Mucosa of stomach (tissue), 1 donor: ENCODE measurements around the gene CYP3A4.
"Not testable (repeated sequence)": the region's sequence is repeated elsewhere in the genome, so short reads cannot be mapped to it uniquely, and the experiment has no call there.

Experiments
- H3K27me3 ChIP-seq: one replicate; pipeline ENCODE4 v1.7.0; 2013; ENCODE audit warnings: mild to moderate bottlenecking, low read length; ENCODE audit not compliant: control insufficient read depth, insufficient read depth
- H3K36me3 ChIP-seq: one replicate; pipeline ENCODE4 v1.7.0; 2013; ENCODE audit warnings: low read length; ENCODE audit not compliant: control insufficient read depth, insufficient read depth
- H3K4me1 ChIP-seq: one replicate; pipeline ENCODE4 v1.7.0; 2013; ENCODE audit warnings: mild to moderate bottlenecking, low read length; ENCODE audit not compliant: control insufficient read depth, insufficient read depth
- H3K4me3 ChIP-seq: one replicate; pipeline ENCODE4 v1.7.0; 2013; ENCODE audit warnings: low read length
- H3K9ac ChIP-seq: one replicate; pipeline ENCODE4 v1.7.0; 2013; ENCODE audit warnings: mild to moderate bottlenecking, low read length, moderate library complexity
- H3K9me3 ChIP-seq: one replicate; pipeline ENCODE4 v1.7.0; 2013; ENCODE audit warnings: mild to moderate bottlenecking, low read length, moderate library complexity; ENCODE audit not compliant: control insufficient read depth
- donor health status: Pancreatic carcinoma.

The CYP3A4 gene

GRCh38 chr7:99730238-99730810 lies 53.7 kb downstream of the CYP3A4 start:
- H3K27me3 ChIP-seq = no peaks in the 10 kb centered on the region
- no peaks in the 10 kb centered on the region for H3K9me3 ChIP-seq
- H3K4me3 ChIP-seq = no peak overlapping the region
- H3K4me1 ChIP-seq = peaks cover 14% of the 10 kb centered on the region
- H3K9ac ChIP-seq = no peak overlapping the region
- no peaks in the 10 kb centered on the region for H3K36me3 ChIP-seq

GRCh38 chr7:99729486-99730237 lies 54.3 kb downstream of the CYP3A4 start:
- Histone ChIP-seq H3K4me1 (peaks cover 14% of the 10 kb centered on the region), H3K27me3 (no peaks in the 10 kb centered on the region), H3K9me3 (no peaks in the 10 kb centered on the region), H3K4me3 (no peak overlapping the region), H3K9ac (no peak overlapping the region), H3K36me3 (no peaks in the 10 kb centered on the region)

DNA sequence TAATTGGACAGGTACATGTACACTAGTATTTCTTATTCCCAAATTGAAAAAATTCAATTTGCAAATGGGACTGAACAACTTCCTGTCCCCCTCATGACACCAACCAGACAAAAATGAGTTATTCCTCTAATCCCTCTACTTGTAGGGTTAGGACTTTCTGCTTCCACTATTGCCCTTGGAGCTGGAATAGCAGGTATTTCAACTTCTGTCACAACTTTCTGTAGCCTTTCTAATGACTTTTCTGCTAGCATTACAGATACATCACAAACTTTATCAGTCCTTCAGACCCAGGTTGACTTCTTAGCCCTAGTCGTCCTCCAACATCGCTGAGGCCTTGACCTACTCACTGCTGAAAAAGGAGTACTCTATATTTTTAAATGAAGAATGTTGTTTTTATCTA lies 55.4 kb downstream of the CYP3A4 start:
- H3K27me3 ChIP-seq = no peaks in the 10 kb centered on the region
- H3K36me3 ChIP-seq = no peaks in the 10 kb centered on the region
- H3K4me3 ChIP-seq = no peak overlapping the region
- H3K9me3 ChIP-seq = no peaks in the 10 kb centered on the region
- no peak overlapping the region for H3K9ac ChIP-seq
- H3K4me1 ChIP-seq = peaks cover 14% of the 10 kb centered on the region

DNA sequence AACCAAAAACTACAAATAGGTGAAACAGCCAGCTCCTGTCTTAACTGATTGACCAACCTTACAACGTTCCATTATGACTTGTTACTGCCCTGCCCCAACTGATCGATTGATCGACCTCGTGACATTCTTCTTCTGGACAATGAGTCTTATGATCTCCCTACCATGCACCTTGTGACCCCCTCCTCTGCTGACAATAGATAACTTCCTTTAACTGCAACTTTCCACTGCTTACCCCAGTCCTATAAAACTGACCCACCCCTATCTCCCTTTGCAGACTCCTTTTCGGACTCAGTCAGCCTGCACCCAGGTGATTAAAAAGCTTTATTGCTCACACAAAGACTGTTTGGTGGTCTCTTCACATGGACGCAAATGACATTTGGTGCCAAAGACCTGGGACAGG lies 60.8 kb downstream of the CYP3A4 start:
- not testable (repeated sequence) for H3K36me3 ChIP-seq, H3K27me3 ChIP-seq, H3K4me3 ChIP-seq, H3K9ac ChIP-seq, H3K9me3 ChIP-seq
- peaks cover 25% of the 10 kb centered on the region for H3K4me1 ChIP-seq

- Histone ChIP-seq H3K4me3 (no peak overlapping the region), H3K36me3 (no peaks in the 10 kb centered on the region)
Observed at GRCh38 chr7:99720800-99721595, 63.0 kb downstream of the CYP3A4 start.

DNA sequence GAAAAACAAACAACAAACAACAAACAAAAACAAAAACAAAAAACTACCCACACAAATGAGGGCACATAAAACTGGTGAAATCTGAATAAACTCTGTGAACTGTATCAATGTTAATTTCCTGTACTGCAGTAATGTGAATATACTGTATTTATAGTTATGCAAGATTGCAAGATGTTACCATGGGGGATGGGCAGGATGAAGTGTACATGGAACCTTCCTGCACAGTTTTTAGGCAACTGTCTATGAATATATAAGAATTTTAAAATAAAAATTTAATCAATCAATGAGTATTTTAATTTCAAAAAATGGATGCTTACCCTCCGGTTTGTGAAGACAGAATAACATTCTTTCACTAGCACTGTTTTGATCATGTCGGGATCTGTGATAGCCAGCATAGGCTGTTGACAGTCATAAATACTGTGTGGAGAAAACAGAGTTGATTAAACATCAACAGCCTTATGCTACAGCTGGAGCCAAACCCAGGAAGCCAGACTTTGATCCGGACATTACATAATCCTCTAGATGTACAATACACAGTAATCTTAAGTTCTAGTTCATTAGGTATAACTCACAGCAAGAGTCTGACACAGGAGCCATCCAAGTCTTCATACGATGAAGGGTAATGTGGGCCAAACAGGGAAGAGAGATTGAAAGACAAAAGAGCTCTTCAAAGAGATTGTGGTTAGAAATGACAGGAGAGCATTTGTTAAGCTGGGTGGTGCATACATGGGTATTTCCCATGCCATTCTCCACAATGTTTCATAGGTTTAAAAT lies 63.8 kb downstream of the CYP3A4 start:
- no peak overlapping the region for H3K4me3 ChIP-seq
- no peak overlapping the region for H3K9ac ChIP-seq
- no peaks in the 10 kb centered on the region for H3K27me3 ChIP-seq
- H3K36me3 ChIP-seq = no peaks in the 10 kb centered on the region
- no peaks in the 10 kb centered on the region for H3K9me3 ChIP-seq
- peaks cover 11% of the 10 kb centered on the region for H3K4me1 ChIP-seq

More at GRCh38 chr7:99720800-99721595, 63.0 kb downstream of the CYP3A4 start:
- no peaks in the 10 kb centered on the region for H3K9me3 ChIP-seq
- peaks cover 17% of the 10 kb centered on the region for H3K4me1 ChIP-seq
- no peak overlapping the region for H3K9ac ChIP-seq
- H3K27me3 ChIP-seq = no peaks in the 10 kb centered on the region

DNA sequence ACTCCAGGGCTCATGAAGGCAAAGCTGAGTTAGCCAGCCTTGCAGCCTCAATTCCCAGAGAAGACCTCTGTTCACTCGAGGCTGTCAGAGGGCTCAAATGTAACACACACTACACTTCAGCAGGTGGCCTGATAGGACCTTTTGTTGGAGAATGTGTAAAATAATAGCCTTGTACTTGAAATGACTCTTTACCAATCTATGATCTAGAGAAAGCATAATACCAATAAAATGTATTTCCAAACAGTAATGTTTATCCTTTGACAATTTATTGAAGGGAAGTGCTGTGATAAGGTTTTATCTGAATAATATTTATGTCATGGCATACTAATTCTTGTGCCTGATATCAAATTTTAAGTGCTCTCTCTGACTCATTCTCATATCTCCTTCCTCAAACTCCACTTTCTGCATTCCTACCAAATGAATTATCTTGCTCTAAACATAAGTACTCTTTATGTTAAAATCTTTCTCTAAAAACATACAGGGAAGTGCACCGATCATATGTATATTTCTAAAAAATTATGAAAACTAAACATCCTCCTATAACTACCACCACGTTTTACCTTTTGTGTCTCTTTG lies 69.9 kb downstream of the CYP3A4 start:
- H3K9ac ChIP-seq = no peak overlapping the region
- H3K4me3 ChIP-seq = no peak overlapping the region
- no peaks in the 10 kb centered on the region for H3K36me3 ChIP-seq
- H3K4me1 ChIP-seq = no peaks in the 10 kb centered on the region
- H3K9me3 ChIP-seq = no peaks in the 10 kb centered on the region
- H3K27me3 ChIP-seq = no peaks in the 10 kb centered on the region

DNA sequence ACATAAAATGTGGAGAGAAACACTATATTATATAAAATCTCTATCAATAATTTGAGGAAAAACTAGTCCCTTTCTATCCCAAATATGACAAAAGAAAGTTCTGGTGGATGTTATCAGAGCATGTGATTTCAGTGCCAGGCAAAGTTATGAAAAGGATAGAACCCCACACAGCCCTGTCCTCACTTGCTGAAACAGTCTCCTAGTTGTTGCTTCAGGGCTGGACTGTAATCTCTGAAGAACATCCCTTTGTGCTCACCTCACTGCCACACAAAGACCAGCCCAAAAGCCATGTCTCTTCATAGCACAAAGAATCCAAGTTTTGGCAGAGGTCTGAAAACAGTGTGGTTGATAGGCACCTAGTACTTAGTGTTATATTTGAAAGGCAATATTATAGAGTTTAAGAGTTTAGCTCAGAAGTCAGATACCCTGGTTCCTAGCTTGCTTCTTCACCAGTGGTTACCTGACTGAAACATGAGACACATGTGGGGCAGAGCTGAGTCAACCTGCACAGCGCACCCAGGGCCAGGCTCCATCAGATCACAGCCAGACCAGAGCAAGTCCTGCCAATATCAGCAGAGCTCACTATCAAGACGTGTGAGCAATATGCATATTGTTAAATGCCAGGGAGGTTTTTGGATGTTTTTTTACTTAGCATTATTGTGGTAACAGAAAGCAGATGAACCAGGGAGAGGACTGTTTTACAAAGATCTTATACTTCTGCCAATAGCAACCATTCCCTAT lies 74.0 kb downstream of the CYP3A4 start:
- no peak overlapping the region for H3K9ac ChIP-seq
- no peaks in the 10 kb centered on the region for H3K27me3 ChIP-seq
- no peaks in the 10 kb centered on the region for H3K36me3 ChIP-seq
- H3K9me3 ChIP-seq = no peaks in the 10 kb centered on the region
- no peaks in the 10 kb centered on the region for H3K4me1 ChIP-seq
- H3K4me3 ChIP-seq = no peak overlapping the region

DNA sequence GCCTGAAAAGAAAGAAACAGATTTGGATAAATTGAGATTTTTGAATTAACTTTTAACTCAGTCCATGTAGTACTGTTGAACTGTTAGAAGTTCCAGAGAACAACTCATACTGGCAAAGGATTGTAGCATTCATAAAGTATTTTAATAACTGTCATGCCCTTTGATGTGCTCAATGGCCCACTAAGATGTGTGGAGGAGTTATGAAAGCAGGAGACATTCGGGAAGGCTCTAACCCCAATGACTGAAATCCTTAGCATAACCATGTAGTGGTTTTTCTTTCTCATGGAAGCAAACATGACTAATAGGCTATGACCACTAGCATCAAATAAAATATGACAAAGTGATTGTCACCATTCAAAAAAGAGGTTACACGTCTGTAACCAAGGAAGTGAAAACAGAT lies 74.7 kb downstream of the CYP3A4 start:
- no peak overlapping the region for H3K9ac ChIP-seq
- H3K36me3 ChIP-seq = no peaks in the 10 kb centered on the region
- H3K4me3 ChIP-seq = no peak overlapping the region
- H3K27me3 ChIP-seq = no peaks in the 10 kb centered on the region
- H3K4me1 ChIP-seq = no peaks in the 10 kb centered on the region
- no peaks in the 10 kb centered on the region for H3K9me3 ChIP-seq

- Histone ChIP-seq H3K27me3 (no peaks in the 10 kb centered on the region), H3K4me1 (no peaks in the 10 kb centered on the region), H3K9ac (no peak overlapping the region), H3K36me3 (no peaks in the 10 kb centered on the region), H3K9me3 (no peaks in the 10 kb centered on the region), H3K4me3 (no peak overlapping the region)
Observed at GRCh38 chr7:99707096-99707495, 76.9 kb downstream of the CYP3A4 start.
